ENCODE data around the gene WDR6.

- TF ChIP-seq TAF1 (IDR thresholded peaks at IDR 0.05; ENCODE audit: borderline replicate concordance, low read depth, low read length) (no peak), CTCF (IDR thresholded peaks at IDR 0.05 in 2 of 3, conservative IDR thresholded peaks at IDR 0.05 in 1 of 3; ENCODE audit: control insufficient read depth in 2 of 3, extremely low read depth in 1 of 3, insufficient read depth in 1 of 3, low read depth in 3 of 3, low read length in 3 of 3) (no peak), SPI1 (IDR thresholded peaks at IDR 0.05; ENCODE audit: borderline replicate concordance, insufficient read depth, low read depth, low read length) (no peak), POLR2A (IDR thresholded peaks at IDR 0.05; ENCODE audit: low read depth, low read length) (no peak)
Measured at GRCh38 chr3:48962340-48962739, 44.9 kb upstream of the WDR6 start.
